Activated CD4-positive, alpha-beta memory T cell treated with anti-CD3 and anti-CD28 coated beads for 36 hours (primary cell): ENCODE results near the gene CHST3. TPM values are rescaled to one million over a fixed set of nuclear protein-coding genes. Genes with fewer than 3 reads are reported as not detected.
A peak's percentile ranks its signal among the peaks of the same experiment; 100 is the strongest.
"Not testable (repeated sequence)": the region's sequence is repeated elsewhere in the genome, so short reads cannot be mapped to it uniquely, and the experiment has no call there.

ENCODE experiments used
- CTCF ChIA-PET: fragments of 350-600 bp; sonication (Branson Sonifier 250); formaldehyde crosslinking; loops from one replicate; lab custom pipeline; 2021; ENCODE audit warnings: antibody characterized with exemption, inconsistent platforms; lab: Charles Lee
- POLR2A ChIA-PET: fragments of 350-600 bp; sonication (Branson Sonifier 250); formaldehyde crosslinking; loops from one replicate; lab custom pipeline; 2021; ENCODE audit warnings: antibody characterized with exemption; lab: Charles Lee
- DNase-seq: peaks from one replicate; pipeline ENCODE4 v3.0.0-alpha.2; 2020
- H3K27ac Mint-ChIP-seq: one replicate; pipeline ENCODE4 v1.8.0; 2021; ENCODE audit warnings: mixed read lengths
- H3K27me3 Mint-ChIP-seq: one replicate; pipeline ENCODE4 v1.8.0; 2021; ENCODE audit warnings: mixed read lengths
- H3K36me3 Mint-ChIP-seq: one replicate; pipeline ENCODE4 v1.8.0; 2021; ENCODE audit warnings: mixed read lengths
- H3K4me1 Mint-ChIP-seq: one replicate; pipeline ENCODE4 v1.8.0; 2021; ENCODE audit warnings: low read depth, mixed read lengths
- H3K4me3 Mint-ChIP-seq: one replicate; pipeline ENCODE4 v1.8.0; 2021; ENCODE audit warnings: mild to moderate bottlenecking, mixed read lengths
- H3K9me3 Mint-ChIP-seq: one replicate; pipeline ENCODE4 v1.8.0; 2021; ENCODE audit warnings: mixed read lengths
- intact Hi-C: fragments of 100-400 bp; cut with micrococcal nuclease; formaldehyde crosslinking; loops from one replicate; pipeline ENCODE4 v1.15.1; 2023
- total RNA-seq, 2 experiments: library from RNA; stranded (reverse); gene quantifications; one replicate each; pipeline ENCODE4 v1.2.3, GENCODE V29; 2021

CHST3 gene
- total RNA-seq, 2 experiments from 2014 or later = 0.19 to 0.31 TPM

GRCh38 chr10:71984126-71984808 is 20.1 kb downstream of the CHST3 start:
- Mint-ChIP-seq H3K27me3 (peaks cover 7% of the 10 kb centered on the region), H3K27ac (no peak overlapping the region), H3K9me3 (no peaks in the 10 kb centered on the region), H3K36me3 (no peaks in the 10 kb centered on the region), H3K4me1 (peaks cover 21% of the 10 kb centered on the region), H3K4me3 (no peak overlapping the region)
- no peak for DNase-seq
- CTCF ChIA-PET = interaction anchor here (1.1 to 3.5 kb wide), 4 partner anchors 9 to 88 kb away, joined by 3 to 28 read pairs (median 8); no protein-coding TSS in a partner anchor
- intact Hi-C loops = no loop called here
- POLR2A ChIA-PET = no interaction called here

- CTCF ChIA-PET = interaction anchor here (0.6 to 3.5 kb wide), 8 partner anchors 10 to 1419 kb away, joined by 3 to 28 read pairs (median 3); no protein-coding TSS in a partner anchor
Measured at GRCh38 chr10:71984809-71985388, 20.7 kb downstream of the CHST3 start.

GRCh38 chr10:71985542-71986250 is 21.5 kb downstream of the CHST3 start:
- ChIA-PET POLR2A (interaction anchor here (0.9 kb wide), 1 partner anchor 45 kb away, joined by 3 read pairs; no protein-coding TSS in a partner anchor), CTCF (interaction anchor here (0.6 to 3.5 kb wide), 10 partner anchors 9 to 1418 kb away, joined by 3 to 28 read pairs (median 3); no protein-coding TSS in a partner anchor)
- Mint-ChIP-seq H3K27ac (peak overlapping the region; percentile 74), H3K27me3 (peaks cover 7% of the 10 kb centered on the region), H3K36me3 (no peaks in the 10 kb centered on the region), H3K4me1 (peaks cover 21% of the 10 kb centered on the region), H3K4me3 (peak overlapping the region; percentile 17), H3K9me3 (no peaks in the 10 kb centered on the region)
- intact Hi-C loops = loop anchor here (1.0 kb wide), 2 partner anchors 11 to 52 kb away; no protein-coding TSS in a partner anchor
- peak; percentile 47 for DNase-seq

More at GRCh38 chr10:71984809-71985388, 20.7 kb downstream of the CHST3 start:
- peak overlapping the region; percentile 74 for H3K27ac Mint-ChIP-seq
- intact Hi-C loops = loop anchor here (1.0 kb wide), 2 partner anchors 11 to 52 kb away; no protein-coding TSS in a partner anchor
- no peaks in the 10 kb centered on the region for H3K36me3 Mint-ChIP-seq
- DNase-seq = no peak
- peak overlapping the region; percentile 17 for H3K4me3 Mint-ChIP-seq
- POLR2A ChIA-PET = no interaction called here
- H3K9me3 Mint-ChIP-seq = no peaks in the 10 kb centered on the region
- H3K4me1 Mint-ChIP-seq = peaks cover 21% of the 10 kb centered on the region
- H3K27me3 Mint-ChIP-seq = peaks cover 7% of the 10 kb centered on the region

GRCh38 chr10:71988895-71989294 is 24.7 kb downstream of the CHST3 start:
- H3K36me3 Mint-ChIP-seq, POLR2A ChIA-PET, H3K4me3 Mint-ChIP-seq, H3K27ac Mint-ChIP-seq, DNase-seq, H3K27me3 Mint-ChIP-seq, intact Hi-C loops, H3K9me3 Mint-ChIP-seq: not testable (repeated sequence)
- peaks cover 21% of the 10 kb centered on the region for H3K4me1 Mint-ChIP-seq
- CTCF ChIA-PET = interaction anchor here (1.4 kb wide), 1 partner anchor 11 kb away, joined by 4 read pairs; no protein-coding TSS in a partner anchor

GRCh38 chr10:71989661-71990454 is 25.7 kb downstream of the CHST3 start:
- peaks cover 14% of the 10 kb centered on the region for H3K4me1 Mint-ChIP-seq
- CTCF ChIA-PET = no interaction called here

GRCh38 chr10:71990706-71991269 is 26.6 kb downstream of the CHST3 start:
- H3K27ac Mint-ChIP-seq = no peak overlapping the region
- H3K36me3 Mint-ChIP-seq = no peaks in the 10 kb centered on the region
- intact Hi-C loops = no loop called here
- ChIA-PET CTCF (no interaction called here), POLR2A (interaction anchor here (1.5 kb wide), 1 partner anchor 20 kb away, joined by 3 read pairs; no protein-coding TSS in a partner anchor)
- peaks cover 5% of the 10 kb centered on the region for H3K4me1 Mint-ChIP-seq
- no peak overlapping the region for H3K4me3 Mint-ChIP-seq
- no peaks in the 10 kb centered on the region for H3K9me3 Mint-ChIP-seq
- peaks cover 6% of the 10 kb centered on the region for H3K27me3 Mint-ChIP-seq
- DNase-seq = no peak

More at GRCh38 chr10:71989661-71990454, 25.7 kb downstream of the CHST3 start:
- H3K36me3 Mint-ChIP-seq = no peaks in the 10 kb centered on the region
- no peak for DNase-seq
- H3K9me3 Mint-ChIP-seq = no peaks in the 10 kb centered on the region
- H3K4me3 Mint-ChIP-seq = no peak overlapping the region
- POLR2A ChIA-PET = interaction anchor here (1.5 kb wide), 1 partner anchor 19 kb away, joined by 3 read pairs; no protein-coding TSS in a partner anchor
- intact Hi-C loops = no loop called here
- peaks cover 6% of the 10 kb centered on the region for H3K27me3 Mint-ChIP-seq
- H3K27ac Mint-ChIP-seq = no peak overlapping the region

GRCh38 chr10:71995449-71995848 is 31.3 kb downstream of the CHST3 start:
- Mint-ChIP-seq H3K9me3 (no peaks in the 10 kb centered on the region), H3K4me3 (no peak overlapping the region), H3K27me3 (peaks cover 3% of the 10 kb centered on the region), H3K36me3 (no peaks in the 10 kb centered on the region), H3K27ac (no peak overlapping the region), H3K4me1 (no peaks in the 10 kb centered on the region)
- ChIA-PET CTCF (interaction anchor here (1.4 kb wide), 1 partner anchor 99 kb away, joined by 3 read pairs; no protein-coding TSS in a partner anchor), POLR2A (no interaction called here)
- DNase-seq = no peak
- intact Hi-C loops = no loop called here

GRCh38 chr10:71995887-71996575 is 31.8 kb downstream of the CHST3 start:
- ChIA-PET CTCF (interaction anchor here (1.4 kb wide), 1 partner anchor 100 kb away, joined by 3 read pairs; no protein-coding TSS in a partner anchor), POLR2A (no interaction called here)
- intact Hi-C loops = no loop called here
- DNase-seq = no peak
- H3K36me3 Mint-ChIP-seq = no peaks in the 10 kb centered on the region
- no peaks in the 10 kb centered on the region for H3K4me1 Mint-ChIP-seq
- H3K9me3 Mint-ChIP-seq = no peaks in the 10 kb centered on the region
- H3K4me3 Mint-ChIP-seq = no peak overlapping the region
- peaks cover 3% of the 10 kb centered on the region for H3K27me3 Mint-ChIP-seq
- H3K27ac Mint-ChIP-seq = no peak overlapping the region

- Mint-ChIP-seq H3K4me1 (no peaks in the 10 kb centered on the region), H3K9me3 (no peaks in the 10 kb centered on the region), H3K36me3 (no peaks in the 10 kb centered on the region), H3K4me3 (no peak overlapping the region), H3K27ac (no peak overlapping the region), H3K27me3 (peaks cover 3% of the 10 kb centered on the region)
- CTCF ChIA-PET = interaction anchor here (1.4 kb wide), 1 partner anchor 100 kb away, joined by 3 read pairs; no protein-coding TSS in a partner anchor
- intact Hi-C loops = no loop called here
- no peak for DNase-seq
- POLR2A ChIA-PET = no interaction called here
Measured at GRCh38 chr10:71996592-71997371, 32.6 kb downstream of the CHST3 start.
